ENCODE measurements around the gene NMB. TPM values are rescaled to one million over a fixed set of nuclear protein-coding genes. Genes with fewer than 3 reads are reported as not detected.

The NMB gene
- total RNA-seq, 1 experiment from 2014 or later, result 3.4 TPM

DNA sequence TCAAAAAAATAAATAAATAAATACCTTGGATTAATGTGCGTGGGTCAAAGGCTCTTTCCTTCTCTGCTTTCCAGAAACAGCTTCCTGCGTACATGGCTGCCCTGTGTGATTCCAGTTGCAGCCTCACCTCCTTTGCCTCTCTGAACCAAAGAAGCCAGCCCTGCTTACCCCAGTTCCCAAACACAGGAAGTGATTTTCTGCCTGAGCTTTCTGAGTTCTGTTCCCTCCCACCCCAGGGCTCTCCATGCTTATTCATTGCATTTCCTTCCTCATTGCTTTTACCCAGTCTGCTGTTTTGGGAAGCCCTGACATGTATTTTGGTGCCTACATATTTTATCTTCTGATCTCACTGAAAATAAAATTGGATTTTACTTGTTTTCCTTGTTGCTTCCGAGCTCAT lies 41.8 kb downstream of the NMB start:
- no peak for DNase-seq (ENCODE audit: low read depth)

DNA sequence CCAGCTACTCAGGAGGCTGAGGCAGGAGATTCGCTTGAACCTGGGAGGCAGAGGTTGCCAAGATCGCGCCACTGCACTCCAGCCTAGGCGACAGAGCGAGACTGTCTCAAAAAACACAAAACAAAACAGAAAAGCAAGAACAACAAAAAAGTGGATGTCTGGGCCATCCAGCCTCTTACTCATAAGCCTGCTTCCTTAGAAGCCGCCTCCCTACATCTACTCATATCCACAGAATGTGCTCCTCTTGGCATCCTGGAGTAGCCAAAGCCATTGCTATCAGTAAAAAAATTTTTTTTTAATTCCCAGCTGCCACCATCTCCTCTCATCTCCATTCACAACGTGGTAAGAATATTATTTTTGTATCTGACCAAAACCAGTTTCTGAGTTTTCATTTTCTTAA lies 46.4 kb downstream of the NMB start:
- no peak for DNase-seq (ENCODE audit: low read depth)

DNA sequence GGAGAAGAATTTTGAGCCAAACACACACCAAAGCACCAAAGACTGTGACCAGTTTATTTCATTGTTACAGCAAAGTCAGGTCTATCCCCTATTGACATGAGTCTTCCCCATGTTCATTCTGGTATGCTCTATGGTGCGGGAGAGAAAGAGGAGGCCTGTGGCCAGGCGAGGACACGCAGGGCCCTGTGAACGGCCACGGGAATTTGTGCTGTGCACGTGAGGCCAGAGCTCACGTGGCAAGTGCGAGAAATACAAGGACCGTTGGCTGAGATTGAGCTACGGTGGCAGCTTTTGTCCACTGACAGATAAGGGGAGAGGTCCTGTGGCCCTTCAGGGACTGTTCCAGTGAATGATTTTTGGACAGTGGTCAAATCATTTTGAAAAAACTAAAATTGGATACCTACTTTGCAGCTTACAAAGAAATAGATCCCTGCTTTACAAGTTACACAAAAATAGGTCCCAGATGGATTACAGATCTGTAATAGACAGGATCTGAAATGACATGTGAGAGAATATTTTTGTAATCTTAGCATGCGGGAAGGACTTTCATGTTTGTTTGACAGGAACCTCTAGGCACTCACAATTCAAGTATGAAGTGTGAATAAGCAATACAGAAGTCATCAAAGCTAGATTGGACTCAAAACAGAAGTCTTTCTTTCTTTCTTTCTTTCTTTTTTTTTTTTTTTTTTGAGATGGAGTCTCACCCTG lies 48.0 kb downstream of the NMB start:
- no peak for DNase-seq (ENCODE audit: low read depth)

DNA sequence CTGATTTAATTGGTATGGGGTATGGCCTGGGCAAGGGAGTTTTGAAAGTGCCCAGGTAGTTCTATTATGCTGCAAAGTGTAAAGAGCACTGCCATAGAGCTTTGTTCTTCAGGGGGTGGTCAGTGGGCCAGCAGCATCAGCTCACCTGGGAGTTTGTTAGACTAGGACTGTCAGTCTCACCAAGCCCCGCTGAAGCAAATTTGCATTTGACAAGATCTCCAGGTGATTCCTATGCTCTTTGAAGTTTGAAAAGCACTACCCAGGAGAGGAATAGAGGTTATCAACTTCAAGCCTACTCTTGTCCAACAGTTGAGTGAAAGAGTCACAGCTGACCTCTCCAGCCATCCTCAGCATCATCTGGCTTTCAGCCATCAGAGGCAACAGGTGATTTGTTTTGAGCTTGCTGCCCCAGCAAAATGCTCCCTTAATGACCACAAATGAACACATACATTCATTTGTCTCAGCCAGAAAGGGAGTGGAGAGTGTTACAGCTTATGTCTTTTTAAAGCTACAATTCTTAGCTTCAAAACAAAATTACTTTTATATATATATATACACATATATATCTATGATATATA lies 49.2 kb downstream of the NMB start:
- no peak for DNase-seq (ENCODE audit: low read depth)

DNA sequence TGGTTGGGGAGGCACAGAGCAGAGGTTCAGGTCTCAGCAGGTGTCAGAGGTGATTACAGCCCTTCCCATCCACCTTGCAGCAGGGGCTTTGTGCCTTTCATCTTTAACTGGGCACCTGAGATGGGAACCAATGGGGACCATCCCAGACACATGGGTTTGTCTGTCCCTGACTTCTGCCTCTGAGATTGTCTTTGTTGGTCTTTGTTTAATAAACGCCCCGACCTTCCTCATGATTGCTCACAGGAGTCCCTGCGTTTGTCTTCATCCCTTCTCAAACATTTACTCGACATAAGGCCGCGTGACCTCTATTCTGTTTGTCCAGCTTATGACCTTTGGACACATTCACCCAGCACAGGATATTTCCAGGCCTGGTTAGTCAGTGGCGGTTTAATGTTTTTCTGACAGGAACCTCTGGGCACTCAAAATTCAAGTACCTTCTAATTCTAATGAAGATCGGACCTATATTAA lies 51.3 kb downstream of the NMB start:
- DNase-seq (ENCODE audit: low read depth), result no peak

DNA sequence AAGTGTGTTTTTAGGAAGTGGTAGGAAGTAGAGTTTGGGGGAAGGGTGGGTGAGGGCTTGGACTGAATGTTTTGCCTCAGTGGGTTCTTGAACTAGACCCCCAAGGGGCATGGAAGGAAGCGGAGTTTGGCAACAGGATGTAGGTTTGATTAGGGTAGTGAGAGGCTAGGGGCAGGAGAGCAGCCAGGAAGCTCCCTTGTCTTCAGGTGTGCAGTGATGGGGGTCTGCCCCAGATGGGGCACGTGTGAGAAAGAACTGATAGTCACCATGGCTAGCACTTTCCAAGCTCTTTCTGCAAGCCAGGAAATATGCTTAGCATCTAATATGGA lies 52.5 kb downstream of the NMB start:
- DNase-seq (ENCODE audit: low read depth), result no peak

Other genes starting within 250 kb of the NMB start
- 2.4 and 7.5 TPM in 2 replicates for gene ZSCAN2, start 57.2 kb downstream of the NMB start, total RNA-seq (2014; rRNA removed; shearing (Covaris generic))
- 20.1 and 20.4 TPM in 2 replicates for gene WDR73, start 3.9 kb downstream of the NMB start, total RNA-seq (2014; rRNA removed; shearing (Covaris generic))
- gene SEC11A, start 57.9 kb upstream of the NMB start, total RNA-seq (2014; rRNA removed; shearing (Covaris generic)), result 214 and 270 TPM in 2 replicates
- 6.2 and 13.1 TPM in 2 replicates for gene ZNF592, start 90.4 kb upstream of the NMB start, total RNA-seq (2014; rRNA removed; shearing (Covaris generic))
- 0.25 and 1.0 TPM in 2 replicates for gene ALPK3, start 159.2 kb upstream of the NMB start, total RNA-seq (2014; rRNA removed; shearing (Covaris generic))
- gene SLC28A1, start 226.5 kb upstream of the NMB start, total RNA-seq (2014; rRNA removed; shearing (Covaris generic)), result not detected in 2 replicates